Activated CD8-positive, alpha-beta T cell treated with anti-CD3 and anti-CD28 coated beads, Interleukin-2, amount 10 ng/mL, durations not matched to agents 7 days and 5 days (primary cell): ENCODE measurements around the gene RPN2. TPM values are rescaled to one million over a fixed set of nuclear protein-coding genes. Genes with fewer than 3 reads are reported as not detected.
A peak's percentile ranks its signal among the peaks of the same experiment; 100 is the strongest.

ENCODE experiments used
- ATAC-seq: fragments of 150-1000 bp; cut with Tn5 transposase; one replicate; pipeline ENCODE4 v1.10.0; 2021; ENCODE audit warnings: moderate library complexity
- CTCF ChIA-PET: fragments of 350-600 bp; sonication (Branson Sonifier 250); formaldehyde crosslinking; loops from one replicate; lab custom pipeline; 2021; ENCODE audit warnings: antibody characterized with exemption; lab: Charles Lee
- POLR2A ChIA-PET: fragments of 350-600 bp; sonication (Branson Sonifier 250); formaldehyde crosslinking; loops from one replicate; lab custom pipeline; 2021; ENCODE audit warnings: antibody characterized with exemption; lab: Charles Lee
- DNase-seq: peaks from one replicate; pipeline ENCODE4 v3.0.0-alpha.2; 2020
- H3K27ac Mint-ChIP-seq: one replicate; pipeline ENCODE4 v1.8.0; 2021; ENCODE audit warnings: mild to moderate bottlenecking, mixed read lengths
- H3K27me3 Mint-ChIP-seq: one replicate; pipeline ENCODE4 v1.8.0; 2021; ENCODE audit warnings: low read depth, mixed read lengths
- H3K36me3 Mint-ChIP-seq: one replicate; pipeline ENCODE4 v1.8.0; 2021; ENCODE audit warnings: low read depth, mixed read lengths
- H3K4me1 Mint-ChIP-seq: one replicate; pipeline ENCODE4 v1.8.0; 2021; ENCODE audit warnings: low read depth, mixed read lengths
- H3K4me3 Mint-ChIP-seq: one replicate; pipeline ENCODE4 v1.8.0; 2021; ENCODE audit warnings: mild to moderate bottlenecking, mixed read lengths
- H3K9me3 Mint-ChIP-seq: one replicate; pipeline ENCODE4 v1.8.0; 2022; ENCODE audit warnings: mixed read lengths; ENCODE audit not compliant: insufficient read depth
- total RNA-seq, 2 experiments: library from RNA; stranded (reverse); gene quantifications; one replicate each; pipeline ENCODE4 v1.2.3, GENCODE V29; 2021

RPN2 gene
- total RNA-seq, 2 experiments from 2014 or later, result 163 to 165 TPM

- Mint-ChIP-seq H3K27ac (no peak overlapping the region), H3K27me3 (no peaks in the 10 kb centered on the region), H3K4me1 (no peaks in the 10 kb centered on the region), H3K9me3 (no peaks in the 10 kb centered on the region), H3K36me3 (no peaks in the 10 kb centered on the region), H3K4me3 (no peak overlapping the region)
- ChIA-PET POLR2A (no interaction called here), CTCF (no interaction called here)
- ATAC-seq (no peak), DNase-seq (no peak)
These were observed 20.9 kb upstream of the RPN2 start for GRCh38 chr20:37158248-37158647.

- ATAC-seq (no peak), DNase-seq (no peak)
- ChIA-PET CTCF (interaction anchor here (1.5 kb wide), 1 partner anchor 11 kb away, joined by 3 read pairs; no protein-coding TSS in a partner anchor), POLR2A (no interaction called here)
- H3K36me3 Mint-ChIP-seq, result no peaks in the 10 kb centered on the region
- H3K27me3 Mint-ChIP-seq, result peaks cover 5% of the 10 kb centered on the region
- no peak overlapping the region for H3K4me3 Mint-ChIP-seq
- H3K9me3 Mint-ChIP-seq, result no peaks in the 10 kb centered on the region
- H3K27ac Mint-ChIP-seq, result no peak overlapping the region
- H3K4me1 Mint-ChIP-seq, result no peaks in the 10 kb centered on the region
These were observed 18.4 kb upstream of the RPN2 start for GRCh38 chr20:37160683-37161082.

GRCh38 chr20:37161830-37162549, 17.1 kb upstream of the RPN2 start:
- H3K36me3 Mint-ChIP-seq, result no peaks in the 10 kb centered on the region
- no peak for DNase-seq

GRCh38 chr20:37162646-37163045, 16.5 kb upstream of the RPN2 start:
- CTCF ChIA-PET, result interaction anchor here (1.2 kb wide), 1 partner anchor 30 kb away, joined by 3 read pairs; no protein-coding TSS in a partner anchor
- POLR2A ChIA-PET, result no interaction called here

More at GRCh38 chr20:37161830-37162549, 17.1 kb upstream of the RPN2 start:
- Mint-ChIP-seq H3K27me3 (peaks cover 6% of the 10 kb centered on the region), H3K27ac (no peak overlapping the region), H3K9me3 (no peaks in the 10 kb centered on the region), H3K4me1 (no peaks in the 10 kb centered on the region), H3K4me3 (no peak overlapping the region)
- POLR2A ChIA-PET, result no interaction called here
- CTCF ChIA-PET, result interaction anchor here (1.2 to 1.5 kb wide), 2 partner anchors 10 to 30 kb away, joined by 3 read pairs; no protein-coding TSS in a partner anchor
- ATAC-seq, result no peak

DNA sequence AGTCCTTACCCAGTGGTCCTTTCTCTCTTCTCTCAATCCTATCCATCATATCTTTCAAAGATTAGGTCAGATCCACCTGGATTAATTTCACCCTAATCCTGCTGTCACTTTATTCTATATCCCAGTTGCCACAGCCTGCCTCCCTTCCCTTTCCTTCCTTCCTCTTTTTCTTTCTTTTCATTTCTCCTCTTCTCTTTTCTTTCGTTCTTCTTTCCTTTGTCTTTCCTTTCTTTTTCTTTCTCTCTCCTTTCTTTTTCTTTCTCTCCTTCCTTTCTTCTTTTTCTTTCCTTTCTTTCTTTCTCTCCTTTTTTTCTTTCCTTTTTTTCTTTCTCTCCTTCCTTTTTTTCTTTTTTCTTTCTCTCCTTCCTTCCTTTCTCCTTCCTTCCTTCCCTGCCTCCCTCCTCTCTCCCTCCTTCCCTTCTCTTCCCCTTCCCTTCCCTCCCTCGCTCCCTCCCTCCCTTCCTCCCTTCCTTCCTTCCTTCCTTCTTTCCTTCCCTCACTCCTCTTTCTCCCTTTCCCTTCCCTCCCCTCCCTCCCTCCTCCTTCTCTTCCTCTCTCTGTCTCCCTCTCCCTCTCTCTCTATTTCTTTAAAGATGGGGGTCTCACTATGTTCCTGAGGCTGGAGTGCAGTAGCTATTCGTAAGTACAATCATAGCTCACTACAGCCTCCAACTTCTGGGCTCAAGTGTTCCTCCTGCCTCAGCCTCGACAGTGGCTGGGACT, 15.1 kb upstream of the RPN2 start:
- peaks cover 6% of the 10 kb centered on the region for H3K27me3 Mint-ChIP-seq
- ChIA-PET POLR2A (no interaction called here), CTCF (interaction anchor here (1.5 kb wide), 1 partner anchor 31 kb away, joined by 3 read pairs; no protein-coding TSS in a partner anchor)
- no peaks in the 10 kb centered on the region for H3K4me1 Mint-ChIP-seq
- no peak for ATAC-seq
- no peak overlapping the region for H3K4me3 Mint-ChIP-seq
- H3K36me3 Mint-ChIP-seq, result no peaks in the 10 kb centered on the region
- H3K27ac Mint-ChIP-seq, result no peak overlapping the region
- no peaks in the 10 kb centered on the region for H3K9me3 Mint-ChIP-seq
- DNase-seq, result no peak

More at GRCh38 chr20:37162646-37163045, 16.5 kb upstream of the RPN2 start:
- DNase-seq (no peak), ATAC-seq (no peak)
- no peaks in the 10 kb centered on the region for H3K9me3 Mint-ChIP-seq
- no peak overlapping the region for H3K4me3 Mint-ChIP-seq
- no peaks in the 10 kb centered on the region for H3K36me3 Mint-ChIP-seq
- H3K27ac Mint-ChIP-seq, result no peak overlapping the region
- peaks cover 6% of the 10 kb centered on the region for H3K27me3 Mint-ChIP-seq
- H3K4me1 Mint-ChIP-seq, result no peaks in the 10 kb centered on the region

DNA sequence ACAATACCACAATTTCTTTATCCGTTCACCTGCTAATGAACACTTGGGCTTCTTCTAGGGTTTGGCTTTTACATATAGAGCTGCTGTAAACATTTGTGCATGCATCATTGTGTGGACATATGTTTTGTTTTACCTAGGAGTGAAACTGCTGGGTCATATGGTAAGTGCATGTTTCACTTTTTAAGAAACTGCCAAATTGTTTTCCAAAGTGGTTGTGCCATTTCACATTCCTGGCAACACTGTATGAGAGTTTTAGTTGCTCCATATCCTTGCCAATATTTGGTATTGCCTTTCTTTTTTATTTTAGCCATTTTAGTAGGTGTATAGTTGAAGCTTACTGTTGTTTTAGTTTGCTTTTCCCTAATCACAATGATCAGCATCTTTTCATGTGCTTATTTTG, 14.1 kb upstream of the RPN2 start:
- Mint-ChIP-seq H3K4me1 (no peaks in the 10 kb centered on the region), H3K9me3 (no peaks in the 10 kb centered on the region), H3K4me3 (no peak overlapping the region), H3K27ac (no peak overlapping the region), H3K27me3 (peaks cover 6% of the 10 kb centered on the region), H3K36me3 (no peaks in the 10 kb centered on the region)
- DNase-seq (no peak), ATAC-seq (no peak)
- ChIA-PET POLR2A (no interaction called here), CTCF (interaction anchor here (1.0 to 2.0 kb wide), 2 partner anchors 12 to 14 kb away, joined by 4 read pairs; partner anchors contain the start of genes MROH8 and RPN2)

DNA sequence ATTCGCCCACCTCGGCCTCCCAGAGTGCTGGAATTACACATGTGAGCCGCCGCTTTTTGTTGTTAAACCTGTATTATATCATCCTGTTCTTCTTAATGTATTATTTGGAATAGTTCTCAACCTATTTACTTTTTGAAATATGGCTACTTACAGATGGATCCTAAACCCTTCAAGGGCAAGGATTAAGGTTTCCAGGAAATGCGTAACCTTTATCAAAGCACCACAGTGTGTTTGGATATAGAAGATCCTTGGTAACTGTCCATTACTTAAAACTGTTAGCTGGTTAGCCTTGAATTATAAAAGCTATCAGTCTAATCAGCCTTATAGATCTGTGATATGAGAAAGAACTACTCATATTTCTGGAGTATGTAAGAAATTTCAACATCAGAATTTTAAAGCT, 12.3 kb upstream of the RPN2 start:
- ATAC-seq, result no peak

GRCh38 chr20:37172836-37173235, 6.3 kb upstream of the RPN2 start:
- no peak for ATAC-seq
- Mint-ChIP-seq H3K27ac (no peak overlapping the region), H3K4me1 (no peaks in the 10 kb centered on the region), H3K4me3 (no peak overlapping the region), H3K36me3 (no peaks in the 10 kb centered on the region), H3K27me3 (no peaks in the 10 kb centered on the region), H3K9me3 (no peaks in the 10 kb centered on the region)
- ChIA-PET POLR2A (no interaction called here), CTCF (no interaction called here)
- no peak for DNase-seq

More for the DNA sequence above, 12.3 kb upstream of the RPN2 start:
- POLR2A ChIA-PET, result interaction anchor here (1.5 kb wide), 1 partner anchor 11 kb away, joined by 6 read pairs; no protein-coding TSS in a partner anchor
- Mint-ChIP-seq H3K4me3 (no peak overlapping the region), H3K9me3 (no peaks in the 10 kb centered on the region), H3K4me1 (no peaks in the 10 kb centered on the region), H3K36me3 (no peaks in the 10 kb centered on the region), H3K27ac (no peak overlapping the region), H3K27me3 (peaks cover 6% of the 10 kb centered on the region)
- CTCF ChIA-PET, result interaction anchor here (1.1 to 2.0 kb wide), 2 partner anchors 10 to 12 kb away, joined by 3 to 4 read pairs; partner anchors contain the start of genes MROH8 and RPN2
- DNase-seq, result no peak

- Mint-ChIP-seq H3K27me3 (no peaks in the 10 kb centered on the region), H3K36me3 (peaks cover 28% of the 10 kb centered on the region), H3K4me3 (peak overlapping the region; percentile 95), H3K9me3 (no peaks in the 10 kb centered on the region), H3K4me1 (peaks cover 42% of the 10 kb centered on the region), H3K27ac (peak overlapping the region; percentile 97)
- ATAC-seq (no peak), DNase-seq (no peak)
- CTCF ChIA-PET, result interaction anchor here (0.9 to 3.8 kb wide), 9 partner anchors 11 to 351 kb away, joined by 3 to 89 read pairs (median 4); partner anchors contain the start of gene RBL1
- POLR2A ChIA-PET, result interaction anchor here (0.6 to 2.0 kb wide), 6 partner anchors 10 to 354 kb away, joined by 3 to 35 read pairs (median 8); partner anchors contain the start of gene RBL1
These were observed 774 bp downstream of the RPN2 start for GRCh38 chr20:37179683-37180524.

DNA sequence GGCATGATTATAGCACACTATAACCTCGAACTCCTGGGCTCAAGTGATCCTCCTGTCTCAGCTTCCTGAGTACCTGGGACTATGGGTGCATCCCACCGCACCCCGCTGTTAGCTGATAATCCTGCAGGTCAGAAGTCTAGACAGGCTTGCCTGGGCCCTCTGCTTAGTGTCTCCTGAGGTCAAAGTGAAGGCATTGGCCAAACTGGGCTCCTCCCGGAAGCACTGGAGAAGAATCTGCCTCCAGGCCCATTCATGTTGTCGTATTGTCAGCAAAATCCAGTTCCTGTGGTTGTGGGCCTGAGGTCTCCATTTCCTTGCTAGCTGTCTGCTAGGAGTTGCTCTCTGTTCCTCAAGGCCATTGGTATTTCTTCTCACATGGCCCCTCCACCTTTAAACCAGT, 6.6 kb downstream of the RPN2 start:
- Mint-ChIP-seq H3K9me3 (no peaks in the 10 kb centered on the region), H3K36me3 (peaks cover 60% of the 10 kb centered on the region), H3K4me3 (no peak overlapping the region), H3K27ac (peak overlapping the region; percentile 65), H3K4me1 (peaks cover 62% of the 10 kb centered on the region), H3K27me3 (no peaks in the 10 kb centered on the region)
- no peak for DNase-seq
- ATAC-seq, result no peak
- CTCF ChIA-PET, result interaction anchor here (3.0 kb wide), 1 partner anchor 9 kb away, joined by 12 read pairs; no protein-coding TSS in a partner anchor
- POLR2A ChIA-PET, result interaction anchor here (0.6 kb wide), 1 partner anchor 281 kb away, joined by 3 read pairs; no protein-coding TSS in a partner anchor

GRCh38 chr20:37188787-37189186, 9.7 kb downstream of the RPN2 start:
- POLR2A ChIA-PET, result interaction anchor here (1.9 kb wide), 1 partner anchor 10 kb away, joined by 19 read pairs; the partner anchor contains the start of genes MROH8 and RPN2
- Mint-ChIP-seq H3K4me3 (no peak overlapping the region), H3K27me3 (no peaks in the 10 kb centered on the region), H3K9me3 (no peaks in the 10 kb centered on the region), H3K27ac (no peak overlapping the region), H3K36me3 (peaks cover 62% of the 10 kb centered on the region), H3K4me1 (peaks cover 63% of the 10 kb centered on the region)
- no peak for ATAC-seq
- CTCF ChIA-PET, result interaction anchor here (0.9 to 5.6 kb wide), 7 partner anchors 11 to 347 kb away, joined by 3 to 89 read pairs (median 4); partner anchors contain the start of genes MANBAL, MROH8 and RPN2
- DNase-seq, result no peak
